ENCODE measurements around the gene PRSS12. TPM values are rescaled to one million over a fixed set of nuclear protein-coding genes. Genes with fewer than 3 reads are reported as not detected.

PRSS12 gene
- total and polyA plus RNA-seq, 2 donors (not counting 3 experiments of a cell fraction or from before 2014, with no cell fraction given): 0.22 to 0.55 TPM

- CTCF ChIA-PET: interaction anchor here (1.8 kb wide), 1 partner anchor 15 kb away, joined by 9 read pairs; no protein-coding TSS in a partner anchor
Observed at GRCh38 chr4:118285931-118286330, 66.9 kb downstream of the PRSS12 start.

GRCh38 chr4:118284169-118284568 lies 68.6 kb downstream of the PRSS12 start:
- Histone ChIP-seq H3K79me2 (ENCODE audit: control insufficient read depth, insufficient read depth, low read length) (peaks cover 7% of the 10 kb centered on the region), H3K4me3 (replicated peaks in 1 of 3; ENCODE audit: insufficient read depth in 1 of 3, low read depth in 1 of 3, low read length in 3 of 3) (no peak overlapping the region), H2AFZ (ENCODE audit: low read depth, low read length) (no peak overlapping the region), H4K20me1 (replicated peaks; ENCODE audit: control insufficient read depth, extremely low read depth, insufficient read depth, low read length) (no peaks in the 10 kb centered on the region), H3K36me3 (ENCODE audit: control insufficient read depth in 2 of 2, extremely low read depth in 1 of 2, insufficient read depth in 2 of 2, low read length in 2 of 2) (peaks cover 3 to 4% of the 10 kb centered on the region in 2 experiments), H3K4me2 (ENCODE audit: insufficient read depth, low read length) (no peak overlapping the region), H3K27me3 (ENCODE audit: control insufficient read depth in 2 of 2, insufficient read depth in 2 of 2, low read length in 2 of 2) (no peaks in the 10 kb centered on the region), H3K4me1 (ENCODE audit: control insufficient read depth, extremely low read depth, insufficient read depth, low read length) (peaks cover 13% of the 10 kb centered on the region), H3K9me3 (replicated peaks; ENCODE audit: control insufficient read depth, insufficient read depth, low read length) (no peaks in the 10 kb centered on the region), H3K27ac (ENCODE audit: insufficient read depth, low read depth, low read length) (no peak overlapping the region), H3K9me1 (replicated peaks; ENCODE audit: control insufficient read depth, extremely low read depth, insufficient read depth, low read length) (no peaks in the 10 kb centered on the region), H3K9ac (replicated peaks; ENCODE audit: extremely low read depth, insufficient read depth, low read length) (no peak overlapping the region)
- DNase-seq (ENCODE audit: low read depth, low spot score) (no peak), FAIRE-seq (no peak)
- intact Hi-C loops (cut with micrococcal nuclease): no loop called here
- TF ChIP-seq JUN (IDR thresholded peaks at IDR 0.05; ENCODE audit: borderline replicate concordance, insufficient read depth, insufficient read length, low read depth) (no peak), FOS (IDR thresholded peaks at IDR 0.05; ENCODE audit: borderline replicate concordance, insufficient read depth, low read length) (no peak), GATA2 (IDR thresholded peaks at IDR 0.05; ENCODE audit: insufficient read depth, insufficient read length, low read depth, low read length) (no peak), POLR2AphosphoS5 (IDR thresholded peaks at IDR 0.05; ENCODE audit: insufficient read depth, low read depth, low read length) (no peak), EZH2 (IDR thresholded peaks at IDR 0.05; ENCODE audit: borderline replicate concordance, low read depth, low read length, severe bottlenecking) (no peak), POLR2A (IDR thresholded peaks at IDR 0.05; ENCODE audit: low read depth, low read length) (no peak), MYC (IDR thresholded peaks at IDR 0.05; ENCODE audit: low read depth, low read length) (no peak)
- TF ChIP-seq, protein P1, sequence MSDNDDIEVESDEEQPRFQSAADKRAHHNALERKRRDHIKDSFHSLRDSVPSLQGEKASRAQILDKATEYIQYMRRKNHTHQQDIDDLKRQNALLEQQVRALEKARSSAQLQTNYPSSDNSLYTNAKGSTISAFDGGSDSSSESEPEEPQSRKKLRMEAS (IDR thresholded peaks at IDR 0.05; ENCODE audit: insufficient read depth, insufficient read length): no peak
- TF ChIP-seq, protein P2, sequence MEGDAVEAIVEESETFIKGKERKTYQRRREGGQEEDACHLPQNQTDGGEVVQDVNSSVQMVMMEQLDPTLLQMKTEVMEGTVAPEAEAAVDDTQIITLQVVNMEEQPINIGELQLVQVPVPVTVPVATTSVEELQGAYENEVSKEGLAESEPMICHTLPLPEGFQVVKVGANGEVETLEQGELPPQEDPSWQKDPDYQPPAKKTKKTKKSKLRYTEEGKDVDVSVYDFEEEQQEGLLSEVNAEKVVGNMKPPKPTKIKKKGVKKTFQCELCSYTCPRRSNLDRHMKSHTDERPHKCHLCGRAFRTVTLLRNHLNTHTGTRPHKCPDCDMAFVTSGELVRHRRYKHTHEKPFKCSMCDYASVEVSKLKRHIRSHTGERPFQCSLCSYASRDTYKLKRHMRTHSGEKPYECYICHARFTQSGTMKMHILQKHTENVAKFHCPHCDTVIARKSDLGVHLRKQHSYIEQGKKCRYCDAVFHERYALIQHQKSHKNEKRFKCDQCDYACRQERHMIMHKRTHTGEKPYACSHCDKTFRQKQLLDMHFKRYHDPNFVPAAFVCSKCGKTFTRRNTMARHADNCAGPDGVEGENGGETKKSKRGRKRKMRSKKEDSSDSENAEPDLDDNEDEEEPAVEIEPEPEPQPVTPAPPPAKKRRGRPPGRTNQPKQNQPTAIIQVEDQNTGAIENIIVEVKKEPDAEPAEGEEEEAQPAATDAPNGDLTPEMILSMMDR (IDR thresholded peaks at IDR 0.05; ENCODE audit: extremely low read depth in 1 of 2, insufficient read depth in 1 of 2, low read depth in 1 of 2, low read length in 2 of 2): no peak
- BruUV-seq (replicated peaks): no TSS peak
- ChIA-PET POLR2A (no interaction called here), CTCF (no interaction called here)
- dilution Hi-C loops (cut with MboI; ENCODE audit: extremely low pct_ligation_motif_present, low sequenced_read_pairs): no loop called here

More at GRCh38 chr4:118285931-118286330, 66.9 kb downstream of the PRSS12 start:
- FAIRE-seq (no peak), DNase-seq (ENCODE audit: low read depth, low spot score) (no peak)
- POLR2A ChIA-PET: no interaction called here
- Histone ChIP-seq H3K9ac (replicated peaks; ENCODE audit: extremely low read depth, insufficient read depth, low read length) (no peak overlapping the region), H3K27ac (ENCODE audit: insufficient read depth, low read depth, low read length) (no peak overlapping the region), H3K9me3 (replicated peaks; ENCODE audit: control insufficient read depth, insufficient read depth, low read length) (no peaks in the 10 kb centered on the region), H2AFZ (ENCODE audit: low read depth, low read length) (no peak overlapping the region), H3K79me2 (ENCODE audit: control insufficient read depth, insufficient read depth, low read length) (no peaks in the 10 kb centered on the region), H3K4me3 (replicated peaks in 1 of 3; ENCODE audit: insufficient read depth in 1 of 3, low read depth in 1 of 3, low read length in 3 of 3) (no peak overlapping the region), H3K27me3 (ENCODE audit: control insufficient read depth in 2 of 2, insufficient read depth in 2 of 2, low read length in 2 of 2) (no peaks in the 10 kb centered on the region), H3K36me3 (ENCODE audit: control insufficient read depth in 2 of 2, extremely low read depth in 1 of 2, insufficient read depth in 2 of 2, low read length in 2 of 2) (peaks cover 0 to 3% of the 10 kb centered on the region in 2 experiments), H3K4me1 (ENCODE audit: control insufficient read depth, extremely low read depth, insufficient read depth, low read length) (no peaks in the 10 kb centered on the region), H3K9me1 (replicated peaks; ENCODE audit: control insufficient read depth, extremely low read depth, insufficient read depth, low read length) (no peaks in the 10 kb centered on the region), H4K20me1 (replicated peaks; ENCODE audit: control insufficient read depth, extremely low read depth, insufficient read depth, low read length) (no peaks in the 10 kb centered on the region), H3K4me2 (ENCODE audit: insufficient read depth, low read length) (no peak overlapping the region)
- dilution Hi-C loops (cut with MboI; ENCODE audit: extremely low pct_ligation_motif_present, low sequenced_read_pairs): no loop called here
- intact Hi-C loops (cut with micrococcal nuclease): no loop called here
- no peak for TF ChIP-seq GATA2 (IDR thresholded peaks at IDR 0.05; ENCODE audit: insufficient read depth, insufficient read length, low read depth, low read length)
- TF ChIP-seq JUN (IDR thresholded peaks at IDR 0.05; ENCODE audit: borderline replicate concordance, insufficient read depth, insufficient read length, low read depth): no peak
- TF ChIP-seq MYC (IDR thresholded peaks at IDR 0.05; ENCODE audit: low read depth, low read length): no peak
- TF ChIP-seq FOS (IDR thresholded peaks at IDR 0.05; ENCODE audit: borderline replicate concordance, insufficient read depth, low read length): no peak
- no peak for TF ChIP-seq POLR2AphosphoS5 (IDR thresholded peaks at IDR 0.05; ENCODE audit: insufficient read depth, low read depth, low read length)
- no peak for TF ChIP-seq EZH2 (IDR thresholded peaks at IDR 0.05; ENCODE audit: borderline replicate concordance, low read depth, low read length, severe bottlenecking)
- TF ChIP-seq, protein P1 (IDR thresholded peaks at IDR 0.05; ENCODE audit: insufficient read depth, insufficient read length): no peak
- BruUV-seq (replicated peaks): no TSS peak

Measured in endothelial cell of umbilical vein (primary cell).